GM21723 (cell line): ENCODE measurements around the gene DRAXIN.

Experiments
- ATAC-seq: cut with Tn5 transposase; IDR thresholded peaks from one replicate; pipeline ENCODE4 v1.9.1; 2021; ENCODE audit warnings: mild to moderate bottlenecking, moderate library complexity; ENCODE audit not compliant: unreplicated experiment

DRAXIN gene

DNA sequence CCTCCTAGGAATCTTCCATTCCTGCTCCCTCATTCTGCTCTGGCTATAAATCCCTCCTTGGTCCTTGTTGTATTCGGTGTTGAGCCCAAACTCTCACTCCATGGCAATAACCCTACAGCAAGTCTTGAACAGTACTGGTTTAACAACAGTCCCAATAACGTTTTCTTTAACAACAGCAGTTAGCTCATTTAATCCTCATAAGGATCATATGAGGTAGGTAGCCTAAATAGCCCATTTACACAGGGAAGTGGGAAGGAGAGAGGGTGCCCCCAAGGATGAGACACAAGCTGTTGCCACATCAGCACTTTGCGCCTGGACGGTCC, 44.0 kb downstream of the DRAXIN start:
- no peak for ATAC-seq

DNA sequence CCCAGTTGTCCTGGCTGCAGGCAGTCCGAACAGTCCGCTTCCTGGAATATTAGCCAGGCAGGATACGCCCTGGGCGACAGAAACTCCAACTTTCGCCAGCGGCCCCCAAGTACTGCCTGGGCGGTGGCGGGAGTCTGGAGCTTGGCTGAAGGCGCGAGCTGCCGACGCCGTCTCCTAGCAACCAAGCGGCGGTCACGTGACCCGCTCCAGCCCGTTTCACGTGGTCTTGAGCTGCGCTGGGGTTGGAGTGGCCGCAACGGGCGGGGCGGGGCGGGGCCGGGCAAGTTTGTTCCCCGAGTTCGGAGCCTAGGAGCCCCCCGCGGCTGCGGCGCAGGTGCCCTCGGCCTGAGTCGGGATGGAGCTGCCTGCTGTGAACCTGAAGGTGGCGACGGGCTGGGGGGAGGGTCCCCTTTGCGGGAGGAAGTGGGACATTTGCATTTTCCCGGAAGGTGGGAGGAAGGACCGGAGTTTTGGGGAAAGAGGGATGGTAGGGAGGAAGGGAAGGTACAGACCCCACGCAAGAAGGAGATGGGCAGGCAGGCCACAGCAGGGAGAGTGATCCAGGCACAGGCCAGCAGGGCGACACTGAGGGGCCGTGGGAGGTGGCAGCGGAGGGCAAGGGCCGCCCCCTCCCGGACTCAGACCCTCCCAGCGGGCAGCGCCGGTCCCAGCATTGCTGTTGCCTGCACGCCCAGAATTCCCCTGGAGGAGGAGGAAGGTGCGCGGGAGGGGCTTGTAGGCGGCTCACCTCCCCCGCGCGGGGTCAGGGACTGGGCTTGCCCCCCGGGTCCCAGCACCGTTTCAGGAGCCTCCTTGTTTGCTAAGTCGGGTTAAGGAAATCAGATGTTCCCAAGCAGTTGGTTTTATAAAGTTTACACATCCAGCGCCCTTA, 44.6 kb downstream of the DRAXIN start, which contains the start of gene AGTRAP:
AGTRAP (plus strand) TSS at position 283 of the 892 bp plus-strand sequence; CDS start at position 356, 73 bp downstream.
- peak; percentile 59 for ATAC-seq

DNA sequence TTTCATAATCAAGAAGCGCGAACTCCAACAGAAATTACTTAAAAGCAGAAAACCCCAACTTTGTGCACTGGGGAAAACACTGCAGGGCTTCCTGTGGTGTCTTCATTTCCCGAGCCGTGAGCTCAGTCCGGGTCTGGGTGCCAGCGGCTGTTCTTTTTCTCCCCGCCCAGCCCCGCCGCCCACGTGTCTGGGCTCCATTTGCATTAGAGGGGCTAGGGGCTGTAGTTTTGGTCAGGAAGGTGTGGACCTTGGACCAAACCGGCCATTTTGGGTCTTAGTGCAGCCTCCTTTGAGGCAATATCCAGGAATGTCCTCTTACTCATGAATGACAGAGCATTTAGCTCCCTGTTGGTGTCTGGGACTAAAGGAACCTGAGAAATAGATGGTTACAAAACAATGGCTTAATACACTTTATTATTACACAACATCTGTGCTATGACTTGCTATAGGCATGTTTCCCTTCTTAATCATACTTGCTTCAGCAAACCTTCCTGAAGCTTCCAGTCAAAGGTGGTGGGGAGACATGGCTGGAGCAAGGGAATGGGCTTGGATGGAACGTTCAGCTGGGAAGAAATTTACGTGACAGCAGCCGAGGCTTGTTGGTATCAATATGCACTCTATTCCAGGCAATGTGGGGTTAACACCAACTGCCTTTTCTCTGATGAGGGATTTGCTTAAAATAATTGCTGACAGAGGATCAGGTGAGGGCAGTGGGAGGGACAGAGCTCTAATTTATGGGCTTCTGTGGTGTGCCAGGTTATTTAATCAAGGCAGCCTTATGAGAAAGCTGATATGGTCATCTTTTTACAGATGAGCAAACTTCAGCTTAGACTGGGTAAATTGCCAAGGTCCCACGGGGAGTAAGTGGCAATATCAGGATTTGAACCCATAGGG, 45.5 kb downstream of the DRAXIN start:
- peak; percentile 34 for ATAC-seq

DNA sequence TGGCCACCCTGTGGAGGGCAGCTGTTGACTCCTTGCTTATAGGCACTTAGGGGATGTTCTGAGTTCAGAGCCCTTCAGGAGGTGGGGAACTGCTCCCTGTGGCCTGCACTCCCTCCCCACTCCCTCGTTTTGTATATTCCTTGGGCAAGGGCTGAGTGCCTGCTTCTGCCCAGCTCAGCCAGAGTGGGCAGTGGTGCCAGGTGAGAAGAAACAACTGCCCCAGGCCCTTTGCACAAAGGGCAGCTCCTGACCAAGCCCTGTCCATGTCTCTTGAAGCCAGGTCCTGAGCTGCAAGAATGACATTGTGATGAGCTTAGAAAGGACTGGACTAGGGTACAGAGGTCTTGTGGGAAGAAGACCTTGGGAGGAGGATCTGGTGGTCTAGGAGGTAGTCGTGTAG, 46.6 kb downstream of the DRAXIN start:
- no peak for ATAC-seq

DNA sequence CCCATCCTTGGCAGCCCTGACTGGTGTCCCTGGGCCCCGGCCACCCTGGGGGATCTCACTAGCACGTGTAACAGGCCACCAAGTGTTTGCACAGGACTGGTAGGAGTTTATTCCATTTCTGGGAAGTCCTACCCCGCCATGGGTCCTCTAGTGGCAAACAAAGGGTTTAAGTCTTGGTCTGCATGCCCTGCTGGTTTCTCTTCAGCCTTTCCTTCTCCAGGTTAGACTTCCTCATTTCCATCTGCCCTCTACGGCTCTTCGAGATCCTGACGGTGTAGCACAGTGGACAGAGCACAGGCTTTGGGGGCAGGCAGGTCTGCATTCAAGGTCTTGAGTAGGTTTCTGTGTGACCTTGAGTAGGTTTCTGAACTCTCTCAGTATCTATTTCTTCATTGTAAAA, 47.3 kb downstream of the DRAXIN start:
- ATAC-seq, result no peak

DNA sequence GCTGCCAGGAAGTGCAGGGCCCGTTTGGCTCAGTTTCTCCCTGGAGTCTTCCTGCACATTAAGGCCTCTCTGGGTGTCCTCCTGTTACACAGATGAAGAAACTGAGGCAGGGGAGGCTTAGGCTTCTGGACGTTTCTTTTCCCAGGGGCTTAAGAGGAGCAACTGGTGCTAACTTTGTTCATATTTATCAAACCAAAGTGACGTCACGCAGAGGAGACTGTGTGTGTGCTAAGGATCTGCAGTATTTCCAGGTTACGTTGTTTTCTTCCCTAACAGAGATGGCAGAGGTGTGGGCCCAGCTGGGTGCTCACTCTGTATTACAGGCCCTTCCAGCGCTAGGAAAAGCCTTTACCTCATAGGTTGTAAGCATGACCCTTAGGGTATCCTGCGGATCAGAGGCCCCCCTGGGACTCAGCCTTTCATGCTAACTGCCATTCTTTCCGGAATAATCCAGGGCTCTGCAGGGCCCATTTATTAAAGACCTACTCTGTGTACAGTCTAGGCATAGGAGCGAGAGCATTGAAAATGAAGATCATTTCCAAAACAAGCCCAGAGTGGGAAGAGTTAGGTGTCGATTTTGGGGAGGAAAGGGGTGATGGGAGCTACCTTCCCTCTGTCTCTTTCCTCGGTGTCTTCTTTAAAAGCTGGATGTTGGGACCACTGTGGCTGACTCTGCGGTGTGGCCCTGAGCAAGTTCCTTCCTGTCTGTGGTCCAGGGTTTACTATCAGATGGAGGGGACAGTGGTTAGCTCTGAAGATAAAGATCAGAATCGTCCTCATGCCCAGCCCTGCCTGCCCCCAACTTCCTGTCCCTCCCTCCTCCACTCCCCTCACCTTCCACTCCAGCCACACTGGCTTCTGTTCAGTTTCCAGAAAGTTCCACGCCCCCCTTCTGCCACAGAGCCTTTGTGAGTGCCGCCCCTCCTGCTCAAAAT, 49.0 kb downstream of the DRAXIN start:
- no peak for ATAC-seq

DNA sequence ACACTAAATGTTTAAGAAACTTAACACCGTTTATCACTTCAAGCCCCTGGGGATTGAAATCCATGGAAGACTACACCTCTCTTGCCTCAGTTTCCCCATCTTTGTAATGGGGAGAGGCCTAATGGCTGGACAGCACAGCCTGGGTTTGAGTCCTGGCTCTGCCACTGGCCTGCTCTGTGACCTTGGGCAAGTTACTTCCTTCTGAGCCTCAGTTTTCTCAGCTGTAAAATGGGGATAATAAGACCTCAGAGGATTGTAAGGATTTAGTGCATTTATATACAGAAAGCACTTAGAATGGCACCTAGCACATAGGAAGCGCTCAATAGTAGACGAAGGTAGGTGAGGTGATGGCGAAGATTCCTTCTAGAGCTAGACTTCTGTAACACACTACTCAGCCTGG, 50.0 kb downstream of the DRAXIN start:
- no peak for ATAC-seq

DNA sequence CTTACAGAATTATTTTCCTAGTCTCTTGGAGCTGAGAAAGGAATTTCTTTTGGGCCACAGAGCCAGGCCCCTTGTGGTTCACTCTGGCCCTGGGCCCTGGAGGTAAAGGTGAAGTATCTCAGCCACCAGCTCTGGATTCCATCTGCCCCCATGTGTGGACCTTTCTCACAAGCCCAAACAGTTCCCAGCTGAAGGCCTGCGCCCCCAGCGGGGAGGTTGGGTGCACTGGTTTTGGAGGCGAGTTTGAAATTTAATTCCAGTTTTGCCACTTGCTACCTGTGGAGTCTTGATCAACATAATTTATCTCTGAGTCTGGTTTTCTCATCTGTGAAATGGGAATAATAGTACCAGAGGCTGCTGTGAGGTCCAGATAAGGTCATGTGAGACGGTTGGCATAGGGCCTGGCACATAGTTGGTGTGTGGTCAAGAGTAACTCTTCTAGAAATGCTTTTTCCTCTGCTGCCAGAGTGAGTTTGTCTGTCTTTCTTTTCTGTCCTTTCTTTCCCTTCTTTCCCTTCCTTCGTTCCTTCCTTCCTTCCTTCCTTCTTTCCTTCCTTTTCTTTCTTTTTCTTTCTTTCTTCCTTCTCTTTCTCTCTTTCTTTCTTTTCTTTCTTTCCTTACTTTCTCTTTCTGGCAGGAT, 50.5 kb downstream of the DRAXIN start:
- no peak for ATAC-seq

DNA sequence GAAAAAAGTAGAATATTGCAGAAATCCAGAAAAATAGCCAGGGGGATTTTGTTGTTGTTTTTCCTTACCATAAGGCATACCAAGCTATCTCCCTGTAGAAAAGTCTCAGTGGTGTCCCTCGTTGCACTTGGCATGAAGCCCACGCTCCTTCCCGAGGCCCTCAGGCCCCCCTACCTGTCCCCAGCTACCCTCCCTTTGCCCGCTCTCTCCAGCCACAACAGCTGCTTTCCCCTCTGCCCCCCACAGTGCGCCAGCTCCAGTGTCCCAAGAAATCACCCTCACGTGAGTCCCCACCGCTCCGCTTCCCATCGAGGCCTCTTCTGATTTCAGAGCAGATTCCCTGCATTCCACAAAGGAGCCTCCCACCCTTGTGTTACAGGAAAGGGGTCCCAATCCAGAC, 52.8 kb downstream of the DRAXIN start:
- ATAC-seq, result no peak

DNA sequence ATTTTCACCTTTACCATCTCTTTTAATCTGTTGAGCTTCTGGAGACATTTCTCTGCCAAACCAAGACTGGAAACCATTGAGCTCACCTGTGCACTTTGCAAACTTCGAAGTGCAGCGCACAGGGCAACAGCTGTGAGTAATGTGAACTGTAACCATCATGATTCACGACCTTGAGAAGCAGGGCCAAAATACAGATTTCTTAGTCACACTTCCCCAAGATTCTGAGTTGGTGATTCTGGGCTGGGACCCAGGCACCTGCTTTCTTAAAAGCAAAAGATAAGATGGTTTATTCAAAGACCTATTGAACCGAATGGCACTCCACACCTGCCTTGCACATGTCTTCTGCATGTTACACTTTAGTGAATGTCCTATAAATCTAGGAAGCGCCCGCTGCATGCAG, 54.6 kb downstream of the DRAXIN start:
- no peak for ATAC-seq

DNA sequence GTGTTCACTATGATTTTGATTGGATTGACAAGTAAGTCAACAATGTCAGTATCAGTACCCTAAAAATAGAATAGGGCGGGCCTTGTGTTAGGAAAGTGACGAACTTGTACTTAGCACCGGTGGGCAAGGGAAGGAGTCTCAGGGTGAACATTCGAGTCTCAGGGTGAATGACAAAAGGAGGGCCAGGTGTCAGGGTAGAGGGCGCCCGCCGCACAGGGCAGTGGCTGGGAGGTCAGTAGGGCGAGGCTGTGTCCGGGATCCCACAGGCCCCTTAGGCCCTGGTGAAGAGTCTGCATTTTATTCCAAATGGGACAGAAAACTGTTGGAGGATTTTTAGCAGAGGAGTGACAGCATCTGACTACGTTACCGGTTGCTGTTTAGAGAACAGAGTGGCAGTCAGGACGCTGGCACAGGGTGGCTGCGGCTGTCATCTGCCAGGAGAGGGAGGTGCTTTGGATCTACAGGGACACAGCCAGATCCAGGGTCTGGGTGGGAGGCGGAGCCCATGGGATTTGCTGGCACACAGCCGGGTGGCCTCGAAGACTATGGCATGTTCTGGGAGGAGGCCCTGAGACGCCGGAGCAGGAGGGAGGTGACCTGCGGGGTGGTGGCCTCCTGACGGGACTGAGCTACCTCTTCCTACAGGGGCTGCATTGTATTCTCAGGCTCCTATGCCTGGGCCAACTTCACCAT, 55.4 kb downstream of the DRAXIN start:
- ATAC-seq, result no peak

DNA sequence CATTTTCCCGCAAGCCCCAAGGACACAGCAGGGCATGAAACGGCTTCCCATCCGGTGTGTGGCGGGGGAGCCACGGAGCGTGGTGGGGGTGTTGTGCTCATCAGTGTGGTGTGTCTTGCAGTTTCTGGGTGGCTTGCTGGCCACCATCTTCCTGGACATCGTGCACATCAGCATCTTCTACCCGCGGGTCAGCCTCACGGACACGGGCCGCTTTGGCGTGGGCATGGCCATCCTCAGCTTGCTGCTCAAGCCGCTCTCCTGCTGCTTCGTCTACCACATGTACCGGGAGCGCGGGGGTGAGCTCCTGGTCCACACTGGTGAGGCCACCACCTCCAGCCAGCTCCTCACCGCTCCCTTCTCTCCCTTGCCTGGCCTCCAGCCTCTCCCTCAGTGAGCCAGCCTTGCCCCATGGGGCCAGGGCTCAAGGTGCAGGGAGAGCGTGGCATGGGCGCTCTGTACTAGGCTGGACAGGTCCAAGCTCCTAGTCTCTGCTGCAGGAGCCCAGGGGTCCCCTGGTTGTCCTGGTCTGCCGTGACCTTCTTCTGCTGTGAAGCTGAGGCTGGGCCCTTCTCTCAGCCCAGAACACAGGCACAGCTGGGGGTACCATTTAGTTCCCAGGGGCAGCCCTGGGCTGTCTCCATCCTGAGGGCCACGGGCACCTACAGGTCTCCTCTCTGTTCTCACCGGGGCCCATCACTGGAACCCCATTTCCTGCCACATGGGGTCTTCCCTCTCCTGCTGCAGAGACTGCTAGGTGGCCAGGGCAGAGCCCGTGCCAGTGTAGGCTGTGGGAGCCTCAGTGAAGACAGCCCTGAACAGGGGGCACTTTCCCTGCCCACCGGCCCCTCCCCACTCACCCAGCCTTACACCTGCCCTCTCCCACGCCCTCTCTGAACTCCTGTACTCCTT, 57.0 kb downstream of the DRAXIN start:
- no peak for ATAC-seq

DNA sequence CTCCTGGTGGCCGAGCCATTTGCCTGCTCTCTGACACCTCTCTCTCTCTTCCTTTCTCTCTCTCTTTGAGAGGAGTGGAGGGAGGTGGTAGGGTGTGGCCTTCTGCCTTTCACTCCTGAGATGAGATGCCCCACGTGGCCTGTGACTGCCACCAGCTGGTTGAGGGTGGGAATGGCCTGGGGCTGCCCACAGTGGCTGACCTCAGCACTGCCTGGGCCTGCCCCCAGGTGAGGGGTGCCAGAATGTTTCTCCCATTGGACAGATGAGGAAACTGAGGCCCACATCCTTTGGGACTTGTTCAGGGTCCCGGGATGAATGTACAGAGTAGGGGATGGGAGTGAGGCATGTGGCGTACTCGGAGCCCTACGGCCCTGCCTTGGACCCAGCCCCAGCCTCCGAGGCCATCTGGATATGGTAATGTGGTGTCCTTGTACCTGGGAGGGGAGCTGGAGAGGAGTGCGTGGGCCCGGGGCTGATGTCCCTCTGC, 57.7 kb downstream of the DRAXIN start:
- ATAC-seq, result no peak

DNA sequence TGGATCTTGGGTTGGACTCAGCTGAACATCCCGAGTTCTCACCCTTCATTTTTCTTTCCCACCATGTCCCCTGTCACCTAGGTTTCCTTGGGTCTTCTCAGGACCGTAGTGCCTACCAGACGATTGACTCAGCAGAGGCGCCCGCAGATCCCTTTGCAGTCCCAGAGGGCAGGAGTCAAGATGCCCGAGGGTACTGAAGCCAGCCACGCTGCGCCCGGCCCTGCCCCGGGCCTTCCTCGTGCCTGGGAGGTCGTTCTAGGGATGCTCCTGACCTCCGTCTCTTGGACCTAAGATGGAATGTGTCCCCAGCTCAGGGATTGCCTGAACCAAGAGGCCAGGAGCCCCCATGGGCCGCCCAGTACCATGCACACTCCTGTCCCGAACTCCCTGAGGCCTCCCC, 58.5 kb downstream of the DRAXIN start:
- ATAC-seq, result no peak

DNA sequence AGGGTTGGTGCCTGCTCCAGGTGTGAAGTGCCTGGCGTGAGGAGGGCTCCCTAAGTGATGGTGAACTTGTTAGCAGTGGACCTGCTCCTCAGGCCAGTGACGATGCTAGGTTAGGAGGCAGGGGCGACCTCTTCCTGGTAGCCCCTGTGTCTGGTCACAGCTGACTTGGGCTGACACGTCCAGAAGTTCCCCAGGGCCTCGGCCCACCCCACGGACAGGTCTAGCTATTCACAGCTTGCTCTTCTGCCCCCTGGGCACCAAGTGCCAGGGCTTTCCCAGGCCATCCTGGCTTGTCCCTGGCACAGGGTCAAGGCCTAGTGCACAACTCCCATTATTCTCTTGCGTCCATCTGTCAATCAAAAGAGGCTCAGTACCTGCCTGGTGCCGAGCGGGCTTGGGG, 59.6 kb downstream of the DRAXIN start:
- no peak for ATAC-seq

DNA sequence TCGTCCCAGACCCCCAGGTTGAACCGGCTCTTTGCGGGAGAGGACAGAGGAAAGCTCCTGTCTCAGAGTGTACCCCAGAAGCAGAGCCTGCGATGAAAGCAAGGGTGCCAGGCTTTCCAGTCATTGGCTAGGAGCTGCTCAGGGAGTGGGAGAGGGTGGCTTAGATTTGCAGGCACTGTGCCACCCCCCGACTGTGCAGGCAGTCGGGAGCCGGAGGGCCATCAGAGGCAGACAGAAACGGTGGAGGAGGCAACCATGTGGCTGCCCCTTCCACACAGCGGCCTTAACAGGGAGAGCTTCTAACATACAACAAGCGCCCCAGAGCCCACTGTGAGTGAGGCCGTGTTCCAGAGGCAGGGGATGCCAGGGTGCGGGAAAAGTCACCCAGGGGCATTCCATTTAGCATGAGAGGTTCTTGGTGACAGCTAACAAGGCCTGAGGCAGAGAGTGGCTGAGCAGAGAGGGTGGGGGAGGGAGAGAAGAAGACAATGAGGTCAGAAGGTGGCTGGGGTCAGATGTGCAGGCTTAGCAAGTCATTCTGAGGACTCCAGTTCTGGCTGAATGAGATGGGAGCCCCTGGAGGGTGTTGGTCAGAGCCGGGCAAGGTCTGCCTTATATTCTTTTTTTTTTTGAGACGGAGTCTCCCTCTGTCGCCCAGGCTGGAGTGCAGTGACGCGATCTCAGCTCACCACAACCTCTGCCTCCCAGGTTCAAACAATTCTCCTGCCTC, 61.0 kb downstream of the DRAXIN start:
- ATAC-seq, result no peak

DNA sequence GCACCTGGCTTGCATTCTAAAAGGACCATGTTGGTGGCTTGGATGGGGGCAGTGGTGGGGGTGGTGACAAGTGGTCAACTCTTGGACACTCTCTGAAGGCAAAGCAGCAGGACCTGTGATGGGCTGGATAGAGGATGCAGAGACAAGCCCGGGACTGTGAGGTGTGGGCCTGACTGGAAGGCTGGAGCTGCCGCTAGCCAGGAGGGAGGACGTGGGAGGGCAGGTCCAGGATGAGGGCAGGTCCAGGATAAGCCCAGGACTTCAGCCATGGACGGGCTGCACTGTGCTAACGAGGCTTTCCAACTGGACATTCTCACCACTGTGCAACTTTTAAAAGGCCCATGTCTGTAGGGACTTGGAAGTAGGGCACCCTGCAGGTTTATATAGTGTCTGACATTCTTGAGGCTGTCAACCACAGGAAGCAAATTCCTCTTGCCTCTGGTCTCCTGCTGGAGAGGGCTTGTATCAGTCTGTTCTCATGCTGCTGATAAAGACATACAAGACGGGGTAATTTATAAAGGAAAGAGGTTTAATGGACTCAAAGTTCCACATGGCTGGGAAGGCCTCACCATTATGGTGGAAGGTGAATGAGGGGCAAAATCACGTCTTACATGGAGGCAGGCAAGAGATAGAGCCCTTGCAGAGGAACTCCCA, 62.2 kb downstream of the DRAXIN start:
- no peak for ATAC-seq
